B cell (primary cell): ENCODE measurements around the gene CACNA1H.

ENCODE experiments used
- CTCF ChIP-seq: fragments of 200-600 bp; IDR thresholded peaks from one replicate; pipeline ENCODE4 v1.8.0; 2022; ENCODE audit warnings: antibody characterized with exemption, mild to moderate bottlenecking
- EZH2 ChIP-seq: IDR thresholded peaks from 2 replicates; pipeline ENCODE4 v1.6.1; 2012; ENCODE audit warnings: borderline replicate concordance, low read depth, mild to moderate bottlenecking, moderate library complexity, low read length; ENCODE audit not compliant: insufficient read depth, poor library complexity, severe bottlenecking

- TF ChIP-seq CTCF (no peak), EZH2 (no peak)
Measured at GRCh38 chr16:1189455-1189854, 36.5 kb downstream of the CACNA1H start.
